Activated naive CD4-positive, alpha-beta T cell treated with anti-CD3 and anti-CD28 coated beads, Interleukin-2, amount 50 U/mL, for 16 hours (primary cell): ENCODE results near the gene CPEB4.

Experiments
- DNase-seq: peaks from one replicate; pipeline ENCODE4 v3.0.0-alpha.2; 2020

The CPEB4 gene

DNA sequence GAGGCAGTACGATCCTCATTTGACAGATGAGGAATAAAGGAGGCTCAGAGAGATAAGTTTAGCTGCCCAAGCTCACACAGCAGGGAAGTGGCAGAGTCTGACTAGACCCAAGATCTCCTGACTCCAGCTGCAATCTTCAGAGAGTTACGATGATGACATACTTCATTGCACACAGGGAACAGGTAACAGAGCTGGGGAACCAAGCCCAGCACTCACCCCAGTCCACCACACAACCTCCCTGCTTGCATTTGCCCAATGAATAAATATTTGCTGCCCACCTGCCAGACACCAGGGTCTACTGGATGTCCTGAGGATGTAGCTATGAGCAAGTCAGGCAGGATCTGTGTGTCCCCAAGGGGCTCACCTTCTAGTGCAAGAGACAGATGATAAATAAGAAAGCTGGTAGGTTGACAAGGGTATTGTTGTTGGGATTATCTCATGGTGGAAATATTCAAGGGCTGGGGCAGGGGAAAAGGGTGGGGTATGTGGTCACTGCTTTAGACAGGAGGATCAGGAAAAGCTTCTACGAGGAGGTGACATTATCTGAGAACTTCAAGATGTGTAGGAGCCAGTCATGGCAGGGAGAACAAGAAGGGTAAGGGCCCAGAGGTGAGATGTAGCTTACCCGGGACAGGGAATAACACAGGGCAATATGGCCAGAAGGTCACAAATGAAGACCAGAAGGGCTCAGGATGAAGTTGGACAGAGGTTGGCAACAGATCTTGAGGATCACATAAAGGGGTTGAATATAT, 28.6 kb upstream of the CPEB4 start:
- no peak for DNase-seq

DNA sequence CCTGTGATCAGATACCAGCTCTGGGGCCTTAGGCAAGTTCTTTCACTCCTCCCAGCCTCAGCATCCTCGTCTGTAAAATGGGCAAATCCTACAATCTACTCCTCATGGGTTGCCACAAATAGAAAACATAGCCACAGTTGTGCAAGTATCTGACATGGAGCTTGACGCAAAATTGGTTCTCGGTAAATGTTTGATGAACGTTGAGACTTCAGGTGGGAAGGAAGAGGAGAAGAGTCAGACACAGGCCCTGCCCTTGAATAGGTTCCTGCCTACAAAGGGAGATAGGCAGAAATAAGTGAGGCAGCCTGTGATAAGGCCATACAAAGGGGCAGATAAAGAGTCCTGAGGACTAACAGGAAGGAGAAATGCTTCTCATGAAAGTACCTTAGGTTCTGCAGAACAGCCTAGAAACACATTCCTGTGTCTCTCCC, 26.1 kb upstream of the CPEB4 start:
- no peak for DNase-seq

DNA sequence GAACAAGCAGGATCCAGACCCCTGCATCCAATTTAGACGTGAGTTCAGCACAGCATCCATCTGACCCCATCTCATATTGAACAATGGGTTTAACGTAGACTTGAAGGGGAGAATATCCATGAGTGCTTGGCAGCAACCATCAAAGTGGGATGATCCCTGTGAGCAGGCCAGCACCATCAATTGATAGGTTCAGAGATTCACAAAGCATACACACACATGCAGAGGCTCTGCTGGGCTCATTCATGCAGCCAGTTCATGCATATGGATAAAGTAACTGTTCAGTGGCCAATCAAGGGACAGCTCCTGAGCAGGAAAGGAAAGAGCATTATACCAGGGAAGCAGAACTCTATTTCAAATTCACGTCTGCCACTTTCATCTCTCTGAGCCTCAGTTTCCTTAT, 24.8 kb upstream of the CPEB4 start:
- no peak for DNase-seq

DNA sequence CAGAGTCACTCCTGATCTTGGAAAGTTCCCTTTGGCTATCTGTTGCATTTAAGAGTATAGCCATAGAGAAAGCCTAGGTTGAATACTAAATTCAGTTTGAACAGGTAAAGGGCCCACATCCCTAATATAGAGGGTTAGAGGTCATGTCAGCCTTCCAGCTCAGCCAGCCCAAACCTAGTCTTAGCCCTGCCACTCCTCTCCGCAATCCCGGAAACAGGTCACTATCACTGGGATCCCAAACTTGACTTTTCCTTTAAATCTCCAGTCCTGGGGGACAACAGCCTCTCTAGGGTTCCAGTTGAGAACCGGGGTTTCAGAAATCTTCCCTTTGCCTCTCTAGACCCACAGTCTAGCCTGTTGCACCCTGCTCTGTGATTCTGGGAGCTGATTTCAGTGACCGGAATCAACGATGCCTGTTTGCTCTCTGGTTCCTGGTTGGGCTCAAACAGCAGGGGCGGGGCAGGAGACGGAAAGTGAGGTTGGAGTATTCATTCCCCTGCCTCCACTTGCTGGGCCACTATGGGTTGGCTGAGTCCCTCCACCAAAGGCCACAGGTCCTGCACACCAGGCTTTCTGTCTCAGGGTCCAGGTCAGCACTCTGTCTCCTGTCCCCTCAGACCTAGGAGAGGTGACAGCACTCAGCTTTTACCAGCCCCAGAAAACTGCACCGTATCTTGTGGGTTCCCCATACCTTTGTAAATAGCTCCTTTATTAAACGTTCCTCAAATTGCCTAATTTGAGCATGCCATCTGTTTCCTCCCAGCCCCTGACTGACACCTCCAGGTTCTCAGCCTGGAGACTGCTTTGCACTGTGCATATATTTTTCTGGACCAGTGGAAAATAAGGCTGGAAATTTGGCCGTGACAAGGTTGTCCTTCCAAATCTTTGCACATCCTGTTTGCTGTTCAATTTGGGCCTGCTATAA, 23.8 kb upstream of the CPEB4 start:
- no peak for DNase-seq

DNA sequence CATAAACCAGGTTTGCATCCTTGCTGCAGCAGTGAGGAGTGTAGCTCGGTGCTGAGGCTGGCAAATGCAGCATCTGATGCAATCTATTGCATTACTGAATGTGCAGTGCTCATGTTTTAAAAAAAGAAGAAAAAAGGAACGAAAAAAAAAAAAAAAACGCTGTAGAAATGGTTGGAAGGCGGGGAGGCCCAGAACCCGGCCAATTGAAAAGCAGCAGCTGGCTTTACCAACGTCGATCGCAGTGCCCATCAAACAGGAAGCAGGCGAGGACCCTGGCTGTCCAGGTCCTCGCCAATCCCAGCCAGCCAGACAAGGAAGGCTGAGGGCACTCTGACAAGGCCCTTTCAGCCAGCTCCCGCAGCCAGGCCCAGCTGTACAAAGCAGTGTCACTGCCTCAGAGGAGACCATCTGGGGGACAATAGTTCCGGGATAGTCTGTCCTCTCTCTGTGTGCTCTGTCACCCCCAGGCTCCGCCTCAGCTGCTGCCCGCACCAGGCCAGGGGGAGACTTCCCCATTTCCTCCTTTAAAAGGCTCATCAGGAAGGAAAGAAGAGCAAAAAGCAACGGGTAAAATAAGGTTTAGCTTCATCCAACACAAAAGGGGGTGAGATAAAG, 21.8 kb upstream of the CPEB4 start:
- DNase-seq: no peak

DNA sequence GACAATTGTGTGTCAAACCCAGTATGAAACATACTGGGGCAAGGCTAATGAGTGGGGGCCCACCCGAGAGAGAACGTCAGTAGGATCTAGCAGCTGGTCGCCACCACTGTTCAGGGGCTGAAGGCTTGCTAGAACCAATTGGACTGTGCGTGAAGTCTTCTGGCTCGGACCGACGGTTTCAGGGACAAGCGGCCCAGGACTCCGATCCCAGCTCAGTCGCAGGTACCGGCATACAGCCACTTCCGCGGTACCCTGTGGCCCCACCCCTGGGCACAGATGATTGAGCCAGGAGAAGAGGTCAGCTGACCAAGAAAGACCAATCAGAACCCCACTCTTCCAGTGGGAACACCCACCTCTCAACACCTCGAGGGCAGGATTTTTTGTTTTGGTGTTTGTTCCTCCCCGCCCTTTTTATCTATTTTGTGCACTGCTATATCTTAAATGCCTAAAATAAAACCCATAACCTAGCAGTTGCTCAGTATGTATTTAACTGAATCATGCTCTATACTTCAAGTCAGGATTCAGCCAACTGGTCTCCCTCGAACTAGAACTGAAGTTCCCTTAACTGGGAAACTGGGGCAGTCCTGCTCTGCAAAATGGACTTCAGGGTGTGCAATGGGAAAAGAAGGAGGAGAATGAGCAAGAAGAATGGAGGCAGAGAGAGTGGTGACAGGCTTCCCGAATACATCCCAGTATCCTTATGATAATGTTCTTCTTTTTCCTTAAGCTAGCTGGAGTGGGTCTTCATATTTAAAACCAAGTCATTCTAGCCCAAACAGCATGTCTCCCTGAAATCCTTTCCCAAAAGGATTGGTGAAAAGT, 21.1 kb upstream of the CPEB4 start:
- no peak for DNase-seq

DNA sequence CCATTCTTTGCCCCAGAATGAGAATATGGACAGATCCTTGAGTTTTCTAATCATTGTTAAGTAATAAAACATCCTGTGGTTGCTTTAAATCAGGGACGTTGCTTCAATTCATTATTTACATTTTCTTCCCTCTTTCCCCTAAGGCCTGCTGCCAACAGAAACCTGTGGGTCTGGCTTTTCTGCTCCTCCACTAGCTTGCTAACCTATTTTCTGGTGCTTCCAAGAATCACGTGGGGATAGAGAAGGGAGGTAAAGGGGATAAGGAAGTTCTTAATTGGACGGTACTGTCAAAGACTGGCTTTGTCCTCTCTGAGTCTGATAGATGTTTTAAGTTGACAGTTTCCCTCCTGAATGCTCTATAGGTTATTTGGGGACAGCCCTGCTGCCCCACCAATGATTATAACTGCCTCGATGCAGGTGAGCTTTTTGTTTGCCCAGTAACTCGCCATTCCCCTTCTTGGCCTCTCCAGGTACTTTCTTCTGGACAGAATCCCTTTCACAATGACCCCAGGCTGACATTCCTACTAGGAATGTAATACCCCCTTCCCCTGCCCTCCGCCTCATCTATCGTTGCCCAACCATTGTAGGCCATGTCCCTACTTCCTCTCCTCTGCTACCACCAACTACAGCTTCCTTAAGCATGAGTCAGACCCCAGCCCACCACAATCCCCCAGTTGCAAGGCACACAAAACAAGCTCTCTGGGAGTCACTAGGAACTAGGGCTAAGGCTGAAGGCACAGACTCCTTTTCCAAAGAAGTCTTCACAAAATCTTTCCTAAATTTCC, 19.9 kb upstream of the CPEB4 start:
- DNase-seq: no peak

DNA sequence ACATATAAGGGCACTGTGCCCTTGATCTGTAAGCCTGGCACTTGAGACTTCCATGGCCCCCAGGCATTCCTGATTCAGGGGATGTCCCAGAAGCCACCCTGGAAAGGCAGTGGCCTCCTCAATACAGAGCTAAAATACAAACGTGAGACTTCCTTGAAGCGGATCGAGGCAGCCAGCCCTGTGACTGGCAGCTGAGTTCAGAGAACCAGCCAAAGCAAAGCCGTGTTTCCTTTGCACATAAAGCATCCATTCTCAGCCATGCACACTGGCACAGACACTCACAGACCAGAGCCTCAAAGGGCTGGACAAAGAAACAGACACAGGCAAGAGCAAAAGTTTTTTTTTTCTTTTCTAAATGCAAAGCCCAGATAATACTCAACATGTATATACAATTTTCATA, 18.8 kb upstream of the CPEB4 start:
- DNase-seq: no peak

DNA sequence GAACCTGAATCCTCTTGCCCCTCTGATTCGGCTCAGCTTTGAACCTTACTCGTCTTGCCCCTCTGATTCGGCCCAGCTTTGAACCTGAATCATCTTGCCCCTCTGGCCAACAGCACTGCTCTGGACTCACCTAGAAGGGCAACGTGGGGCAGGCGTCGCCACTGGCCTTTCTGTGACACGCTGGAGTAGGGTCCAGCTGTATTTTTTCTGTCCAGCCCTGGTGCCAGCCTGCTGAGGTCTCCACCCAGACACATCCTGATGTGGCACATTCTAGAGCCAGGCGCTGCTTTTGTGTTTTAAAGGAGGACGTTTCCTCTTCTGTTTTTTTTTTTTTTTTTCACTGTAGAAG, 15.2 kb upstream of the CPEB4 start:
- DNase-seq: no peak

DNA sequence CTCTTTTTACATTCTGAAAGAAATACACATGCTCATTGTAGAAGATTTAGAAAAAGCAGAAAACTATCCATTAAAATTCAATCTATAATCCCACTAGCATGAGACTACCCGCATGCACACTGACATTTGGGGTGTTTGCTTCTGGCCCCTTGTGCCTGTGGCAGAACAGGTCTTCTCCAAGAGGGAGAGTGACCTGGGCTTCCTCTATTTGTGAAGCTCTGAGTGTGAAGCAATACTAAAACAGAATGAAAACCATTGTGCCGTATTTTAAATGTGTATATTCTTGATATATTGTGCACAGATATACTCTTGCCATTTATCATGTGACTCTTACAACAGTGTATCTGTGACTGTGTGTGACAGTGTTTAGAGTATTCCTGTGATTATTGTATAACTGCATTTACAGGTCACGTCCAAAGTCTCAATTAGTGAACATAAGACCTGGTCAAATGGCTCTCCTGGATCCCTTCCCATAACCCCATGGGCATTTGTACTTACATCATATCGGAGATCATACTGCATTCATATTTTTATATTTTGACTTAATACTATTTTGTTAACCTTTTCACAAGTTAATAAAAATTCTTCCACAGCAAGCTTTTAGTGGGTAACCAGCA, 14.7 kb upstream of the CPEB4 start:
- DNase-seq: no peak

DNA sequence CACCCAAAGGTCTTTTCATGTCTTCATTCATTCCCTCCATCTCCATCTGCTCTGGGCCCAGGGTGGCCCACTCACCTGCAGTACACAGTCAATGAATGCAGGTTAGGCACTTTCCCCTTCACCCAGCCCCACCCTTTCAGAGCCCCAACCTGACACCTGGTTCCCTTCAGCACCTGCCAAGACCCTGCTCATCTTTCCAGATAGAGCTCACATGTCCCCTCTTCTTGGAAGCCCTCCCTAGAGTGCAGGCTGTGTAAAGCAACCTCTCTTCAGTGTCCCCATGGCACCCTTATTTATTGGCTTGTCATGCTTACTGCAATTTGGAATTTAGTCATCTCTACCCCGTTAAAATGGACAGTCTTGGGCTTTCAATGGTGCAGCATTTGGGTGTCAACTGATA, 13.0 kb upstream of the CPEB4 start:
- DNase-seq: no peak

DNA sequence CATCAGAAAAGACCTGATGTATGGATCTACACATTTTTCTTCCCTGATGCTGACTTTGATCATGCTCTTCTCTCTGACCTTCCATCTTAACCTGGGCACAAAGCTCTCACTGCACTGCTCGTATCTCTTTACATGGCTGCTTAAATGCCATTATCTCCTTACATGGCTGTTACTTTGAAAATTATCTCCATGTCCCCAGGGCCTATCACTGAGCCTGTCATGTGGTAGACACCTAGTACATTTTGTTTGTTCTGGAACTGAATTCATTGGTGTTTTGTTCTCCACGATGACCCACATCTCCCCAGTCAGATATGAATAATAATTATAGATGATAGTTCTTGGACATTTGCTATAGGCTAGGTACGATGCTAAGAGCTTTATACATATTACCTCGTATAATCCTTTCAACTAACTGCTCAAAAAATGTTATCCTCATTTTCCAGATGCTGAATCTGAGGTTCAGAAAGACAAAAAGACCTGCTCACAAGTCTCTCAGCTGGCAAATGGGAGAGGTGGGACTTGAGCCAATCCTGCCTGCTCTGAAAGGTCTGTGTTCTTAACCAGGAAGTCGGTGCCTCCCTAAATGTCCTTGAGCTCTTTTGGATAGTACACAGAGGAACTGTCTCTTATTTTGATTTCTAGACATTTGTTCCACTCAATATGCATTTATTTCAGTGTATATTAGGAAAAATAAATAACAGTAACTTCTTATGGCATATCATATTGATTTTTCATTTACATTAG, 9.8 kb upstream of the CPEB4 start:
- no peak for DNase-seq

DNA sequence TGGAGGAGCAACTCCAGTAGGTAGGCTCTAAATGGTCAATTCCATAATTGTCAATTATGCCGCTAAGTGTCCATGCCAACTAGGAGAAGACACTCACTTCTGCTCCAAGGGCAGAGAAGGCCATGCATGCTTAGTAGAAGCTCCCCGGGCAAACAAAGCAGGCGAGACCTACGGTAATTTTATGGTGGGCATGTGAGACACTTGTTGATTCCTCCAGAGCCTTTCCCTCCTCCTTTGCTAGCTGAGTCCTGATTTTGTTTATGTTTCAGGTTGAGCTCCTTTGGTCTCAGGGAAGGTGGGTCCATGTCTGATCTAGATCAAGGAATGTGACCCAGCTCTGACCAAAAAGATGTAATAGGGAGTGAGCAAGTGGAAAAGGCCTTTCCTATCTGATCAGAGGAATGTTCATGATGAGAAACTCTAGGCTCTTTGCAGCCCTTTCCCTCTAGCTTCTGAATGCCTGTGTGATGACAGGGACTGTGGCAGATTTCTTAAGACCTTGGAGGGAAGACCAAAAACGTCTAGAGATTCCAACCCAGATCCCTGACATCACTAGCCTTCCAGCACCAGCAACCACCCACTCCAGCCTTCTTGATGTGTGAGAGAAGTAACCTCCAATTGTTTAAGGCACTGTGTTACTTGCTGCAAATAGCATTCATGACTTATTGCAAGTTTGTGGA, 7.7 kb upstream of the CPEB4 start:
- DNase-seq: no peak

DNA sequence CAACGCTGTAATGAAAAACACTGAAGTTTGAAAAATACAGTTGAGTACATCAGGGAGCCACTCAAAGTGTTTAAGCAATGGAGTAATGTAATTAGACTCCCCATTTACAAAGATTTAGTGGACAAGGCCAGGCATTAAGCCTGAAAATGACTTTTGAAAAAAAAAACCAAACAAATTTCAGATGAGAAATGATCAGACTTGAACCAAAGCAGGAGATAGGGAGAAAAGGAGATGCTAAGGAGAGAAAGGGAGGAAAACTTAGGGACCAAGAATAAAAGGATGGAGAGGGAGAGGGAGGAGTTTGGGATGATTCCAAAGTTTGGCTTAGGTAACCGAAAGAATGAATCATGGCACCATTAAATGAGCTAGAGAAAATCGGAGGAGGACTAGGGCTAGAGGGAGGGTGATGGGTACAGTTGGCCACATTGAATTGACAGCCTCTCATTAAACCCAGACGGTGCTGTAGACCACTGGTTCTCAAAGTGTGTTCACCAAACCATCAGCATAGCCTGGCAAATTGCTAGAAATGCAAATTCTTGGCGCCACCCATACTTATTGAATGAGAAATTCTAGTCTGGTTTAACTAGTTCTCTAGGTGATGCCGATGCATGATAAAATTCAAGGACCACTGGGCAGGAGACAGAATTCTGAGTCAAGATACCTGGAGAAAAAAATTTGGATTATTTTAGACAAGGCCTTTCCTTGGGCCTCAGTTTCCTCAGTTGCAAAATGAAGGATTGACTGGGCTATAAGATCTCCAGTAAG, 6.2 kb upstream of the CPEB4 start:
- DNase-seq: no peak

DNA sequence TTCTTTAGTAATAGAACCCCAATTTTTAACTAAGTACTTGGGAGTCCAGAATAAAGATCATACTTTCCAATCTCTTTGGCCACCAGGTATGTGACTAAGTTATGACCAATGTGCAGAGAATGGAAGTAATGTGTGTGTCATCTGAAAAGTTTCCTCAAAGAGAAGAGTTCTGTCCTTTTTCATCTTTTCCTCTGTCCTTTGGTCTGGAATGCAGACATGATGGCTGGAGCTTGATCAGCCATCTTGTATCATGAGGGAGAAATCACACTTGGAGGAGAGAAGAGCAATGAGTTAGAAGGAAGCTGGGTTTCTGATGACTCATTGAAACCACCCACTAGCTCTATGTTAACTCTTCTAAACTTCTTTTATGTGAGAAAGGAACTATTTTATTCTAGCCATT, 5.5 kb upstream of the CPEB4 start:
- no peak for DNase-seq

DNA sequence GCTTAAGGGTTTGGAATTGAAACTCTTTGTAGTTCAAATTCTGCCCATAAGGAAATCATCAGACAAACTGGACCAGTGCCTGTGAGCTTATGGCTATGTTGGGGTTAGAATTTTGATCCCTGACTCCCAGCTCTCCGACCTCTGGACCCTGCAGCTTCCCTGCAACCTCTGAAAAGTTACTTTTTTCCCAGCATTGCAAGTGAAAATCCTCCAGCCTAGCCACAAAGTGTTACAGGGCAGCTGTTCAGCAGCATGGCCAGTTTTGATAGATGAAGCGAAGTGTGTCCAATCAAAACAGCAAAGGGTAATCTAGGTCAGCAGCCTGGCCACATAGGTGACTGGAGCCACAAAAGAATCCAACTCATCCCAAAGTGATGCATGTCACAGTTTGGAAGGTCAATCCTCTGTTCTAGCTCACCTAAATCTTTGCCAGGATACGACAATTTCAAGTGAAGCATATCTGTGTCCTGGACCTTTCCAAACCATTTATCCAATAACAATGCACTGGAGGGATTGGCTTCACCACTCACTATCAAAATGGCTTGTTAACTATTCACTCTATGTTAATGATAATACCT, 4.7 kb upstream of the CPEB4 start:
- DNase-seq: no peak

DNA sequence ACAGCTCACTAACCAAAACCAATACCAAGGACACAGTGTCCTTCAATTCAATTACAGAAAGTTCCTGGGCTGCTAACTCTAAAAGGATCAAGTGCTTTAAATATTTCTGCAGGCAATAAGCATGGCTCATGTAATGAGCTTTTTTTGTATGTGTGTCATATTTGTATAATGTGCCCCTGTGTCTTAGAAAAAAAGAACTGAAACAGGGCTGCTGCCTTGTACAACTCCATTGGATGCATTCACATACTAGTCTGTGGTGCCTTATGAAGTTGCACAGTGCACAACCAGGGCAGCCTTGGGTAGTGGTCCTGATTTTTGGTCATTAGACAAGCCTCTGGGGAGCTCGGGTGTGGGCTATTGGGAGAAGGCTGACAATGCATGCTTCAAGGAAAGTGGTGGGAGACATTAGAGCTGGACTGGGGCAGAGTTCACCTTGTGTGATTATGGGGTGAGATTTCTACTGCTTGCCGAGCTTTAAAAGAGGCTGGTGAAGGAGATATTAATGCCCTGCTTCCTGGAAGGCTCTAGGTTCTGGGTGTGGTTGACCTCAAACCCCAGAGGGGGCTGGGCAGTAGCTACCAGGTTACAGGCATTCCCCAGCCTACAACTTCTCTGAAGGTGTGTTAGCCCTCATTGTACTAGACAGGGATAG, 3.6 kb upstream of the CPEB4 start:
- no peak for DNase-seq

DNA sequence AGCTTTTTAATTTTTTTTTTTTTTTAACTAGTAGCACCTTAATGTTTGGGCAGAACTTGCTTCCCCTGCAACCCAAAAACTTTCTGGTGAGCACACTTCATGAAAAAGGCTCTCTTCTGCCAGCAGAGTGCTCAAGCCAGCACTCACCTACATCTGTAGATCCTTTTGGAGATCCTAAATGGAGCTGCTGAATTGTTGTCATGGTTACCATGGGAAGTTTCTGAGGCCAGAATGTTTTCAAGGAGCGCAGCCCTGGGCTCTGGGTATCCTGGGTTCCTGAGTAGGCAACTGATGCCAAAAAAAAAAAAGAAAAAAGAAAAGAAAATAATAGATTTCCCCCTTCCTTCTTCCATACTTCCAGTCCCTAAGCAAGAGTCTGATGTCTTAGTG, 3.1 kb upstream of the CPEB4 start:
- DNase-seq: no peak
